Type B pancreatic cell (in vitro differentiated cells): ENCODE measurements around the gene DST. TPM values are rescaled to one million over a fixed set of nuclear protein-coding genes. Genes with fewer than 3 reads are reported as not detected.

Source experiments
- DNase-seq: peaks from one replicate; pipeline ENCODE4 v3.0.0; 2021; ENCODE audit warnings: mixed read lengths; ENCODE audit not compliant: unreplicated experiment; ENCODE audit errors: extremely low spot score
- H3K27ac Mint-ChIP-seq: 2 replicates; pipeline ENCODE4 v1.8.0; 2021; ENCODE audit warnings: mild to moderate bottlenecking, mixed read lengths
- H3K27me3 Mint-ChIP-seq: 2 replicates; pipeline ENCODE4 v1.8.0; 2021; ENCODE audit warnings: mixed read lengths
- H3K36me3 Mint-ChIP-seq: 2 replicates; pipeline ENCODE4 v1.8.0; 2021; ENCODE audit warnings: mixed read lengths
- H3K4me1 Mint-ChIP-seq: one replicate; pipeline ENCODE4 v1.8.0; 2021; ENCODE audit warnings: mixed read lengths; ENCODE audit not compliant: unreplicated experiment
- H3K4me3 Mint-ChIP-seq: 2 replicates; pipeline ENCODE4 v1.8.0; 2021; ENCODE audit warnings: mild to moderate bottlenecking, mixed read lengths
- H3K9me3 Mint-ChIP-seq: 2 replicates; pipeline ENCODE4 v1.8.0; 2021; ENCODE audit warnings: mixed read lengths
- CTCF ChIP-seq: fragments of 200-600 bp; sonication (generic); conservative IDR thresholded peaks from 2 replicates; pipeline ENCODE4 v1.5.0; 2021; ENCODE audit warnings: antibody characterized with exemption, mild to moderate bottlenecking
- total RNA-seq: library from RNA; stranded (reverse); gene quantifications from 2 replicates; pipeline ENCODE4 v1.2.1, GENCODE V29; 2021; ENCODE audit warnings: low replicate concordance

The DST gene
- total RNA-seq, 1 donor from 2014 or later = 116 TPM

- no peak overlapping the region for H3K27ac Mint-ChIP-seq
- DNase-seq = no peak
- no peak overlapping the region for H3K4me3 Mint-ChIP-seq
- peaks cover 8% of the 10 kb centered on the region for H3K36me3 Mint-ChIP-seq
- H3K27me3 Mint-ChIP-seq = no peaks in the 10 kb centered on the region
- H3K4me1 Mint-ChIP-seq = peaks cover 29% of the 10 kb centered on the region
- no peaks in the 10 kb centered on the region for H3K9me3 Mint-ChIP-seq
- TF ChIP-seq CTCF = peak; percentile 21
Observed at GRCh38 chr6:56549014-56549413, 93.7 kb downstream of the DST start.

DNA sequence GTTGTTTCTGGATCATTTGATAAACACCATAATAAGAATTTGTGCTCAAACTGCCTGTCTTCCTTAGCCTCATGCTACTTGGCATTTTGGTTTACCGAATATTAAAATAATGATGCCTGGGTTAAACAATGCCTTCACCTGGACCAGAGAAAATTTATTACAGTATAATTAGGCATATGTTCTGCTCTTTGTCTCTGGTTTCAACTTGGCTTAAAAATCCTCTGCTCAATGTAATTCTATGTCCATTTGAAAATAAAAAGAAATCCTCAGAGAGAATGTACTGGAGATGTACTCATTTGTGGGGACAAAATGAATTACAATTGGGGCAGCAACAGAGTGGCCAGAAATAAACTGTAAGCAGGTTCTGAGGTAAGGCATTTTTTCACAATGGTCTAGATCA lies 95.0 kb downstream of the DST start:
- H3K27me3 Mint-ChIP-seq = no peaks in the 10 kb centered on the region
- no peak overlapping the region for H3K27ac Mint-ChIP-seq
- H3K9me3 Mint-ChIP-seq = no peaks in the 10 kb centered on the region
- TF ChIP-seq CTCF = no peak
- DNase-seq = no peak
- no peaks in the 10 kb centered on the region for H3K36me3 Mint-ChIP-seq
- H3K4me1 Mint-ChIP-seq = peaks cover 29% of the 10 kb centered on the region
- H3K4me3 Mint-ChIP-seq = no peak overlapping the region

DNA sequence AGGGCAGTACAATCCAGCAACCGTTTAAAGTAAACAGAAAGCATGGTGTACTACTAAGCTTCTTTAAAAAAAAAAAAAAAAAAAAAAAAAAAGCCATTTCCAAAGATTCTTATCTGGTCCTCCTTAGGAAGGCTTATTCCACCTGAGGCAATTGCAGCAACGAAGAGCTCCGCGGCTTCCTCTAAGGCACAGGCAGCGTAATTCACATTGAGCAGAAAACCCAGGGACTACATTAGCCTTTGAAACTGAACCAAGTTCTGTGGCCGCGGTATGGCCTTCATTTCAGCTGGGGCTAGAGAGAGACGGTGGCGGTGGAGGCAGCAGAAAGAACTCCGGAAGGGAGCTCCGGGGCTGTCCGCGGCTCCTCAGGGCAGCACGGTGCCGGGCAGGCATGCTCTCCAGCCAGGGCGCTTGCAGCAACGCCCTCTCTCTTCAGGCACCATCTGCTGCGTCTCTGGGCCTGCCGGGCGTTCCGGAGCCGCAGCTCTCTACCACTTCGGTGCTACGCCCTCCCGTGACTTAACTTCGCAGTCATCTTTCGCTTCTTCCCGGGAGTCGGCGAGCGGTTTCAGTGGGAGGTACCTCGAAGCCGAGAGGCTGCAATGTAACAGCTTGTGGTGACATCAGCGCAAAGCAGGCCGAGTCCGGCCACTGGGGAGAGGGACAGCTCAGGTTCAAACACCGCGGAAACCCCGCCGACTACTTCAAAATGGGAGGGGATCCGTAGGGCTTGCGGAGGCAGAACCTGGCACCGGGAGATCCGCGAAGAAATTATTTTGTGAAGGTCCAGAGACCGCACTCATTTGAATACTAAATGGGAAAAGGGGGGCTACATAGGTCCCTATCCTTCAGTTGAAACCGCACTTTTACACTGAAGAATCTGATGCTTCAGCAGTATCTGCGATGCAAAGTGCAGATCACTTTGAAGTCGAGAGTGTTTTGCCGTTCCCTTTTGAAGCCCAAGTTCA lies 100.0 kb downstream of the DST start:
- Mint-ChIP-seq H3K27me3 (no peaks in the 10 kb centered on the region), H3K27ac (no peak overlapping the region), H3K36me3 (no peaks in the 10 kb centered on the region), H3K4me3 (no peak overlapping the region), H3K4me1 (peaks cover 5% of the 10 kb centered on the region), H3K9me3 (no peaks in the 10 kb centered on the region)
- DNase-seq = peak; percentile 86
- peak; percentile 32 for TF ChIP-seq CTCF

- no peak overlapping the region for H3K27ac Mint-ChIP-seq
- H3K4me1 Mint-ChIP-seq = peaks cover 5% of the 10 kb centered on the region
- H3K4me3 Mint-ChIP-seq = no peak overlapping the region
- no peaks in the 10 kb centered on the region for H3K27me3 Mint-ChIP-seq
- no peaks in the 10 kb centered on the region for H3K9me3 Mint-ChIP-seq
- peaks cover 5% of the 10 kb centered on the region for H3K36me3 Mint-ChIP-seq
- DNase-seq = no peak
- no peak for TF ChIP-seq CTCF
Observed at GRCh38 chr6:56541741-56542360, 100.8 kb downstream of the DST start.

DNA sequence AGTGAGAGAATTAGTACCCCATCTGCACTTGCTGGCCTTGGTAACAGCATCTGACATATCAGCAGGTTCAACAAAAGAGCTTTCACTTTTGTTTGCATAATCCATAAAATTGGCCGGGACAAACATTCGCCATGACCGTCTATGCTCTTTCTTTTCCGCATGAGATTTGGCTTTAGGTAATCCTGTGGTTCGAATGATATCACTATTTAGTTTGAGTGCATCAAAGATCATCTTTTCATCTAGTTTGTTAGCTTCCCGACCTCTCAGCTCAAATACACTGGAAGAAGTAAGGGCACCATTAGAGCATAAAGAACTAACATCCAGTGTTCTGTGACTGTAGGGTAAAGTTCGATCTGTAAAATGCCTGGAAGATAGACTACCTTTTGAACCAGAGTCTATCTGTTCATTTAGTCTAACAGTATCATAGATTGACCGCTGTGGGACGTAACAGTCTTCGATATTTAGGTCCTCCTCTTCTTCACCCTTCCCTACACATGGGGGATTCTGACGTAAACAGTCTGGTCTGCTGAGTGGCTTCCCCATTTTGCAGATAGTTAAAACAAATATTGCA lies 101.6 kb downstream of the DST start:
- no peaks in the 10 kb centered on the region for H3K27me3 Mint-ChIP-seq
- no peak for DNase-seq
- peaks cover 5% of the 10 kb centered on the region for H3K36me3 Mint-ChIP-seq

More for the DNA sequence above, 101.6 kb downstream of the DST start:
- H3K9me3 Mint-ChIP-seq = no peaks in the 10 kb centered on the region
- no peak for TF ChIP-seq CTCF
- no peak overlapping the region for H3K27ac Mint-ChIP-seq
- peaks cover 8% of the 10 kb centered on the region for H3K4me1 Mint-ChIP-seq
- no peak overlapping the region for H3K4me3 Mint-ChIP-seq
